ENCODE data around the gene PSMD10. TPM values are rescaled to one million over a fixed set of nuclear protein-coding genes. Genes with fewer than 3 reads are reported as not detected.

The PSMD10 gene
- total RNA-seq, 2 experiments from 2014 or later = 29.8 to 43.9 TPM

DNA sequence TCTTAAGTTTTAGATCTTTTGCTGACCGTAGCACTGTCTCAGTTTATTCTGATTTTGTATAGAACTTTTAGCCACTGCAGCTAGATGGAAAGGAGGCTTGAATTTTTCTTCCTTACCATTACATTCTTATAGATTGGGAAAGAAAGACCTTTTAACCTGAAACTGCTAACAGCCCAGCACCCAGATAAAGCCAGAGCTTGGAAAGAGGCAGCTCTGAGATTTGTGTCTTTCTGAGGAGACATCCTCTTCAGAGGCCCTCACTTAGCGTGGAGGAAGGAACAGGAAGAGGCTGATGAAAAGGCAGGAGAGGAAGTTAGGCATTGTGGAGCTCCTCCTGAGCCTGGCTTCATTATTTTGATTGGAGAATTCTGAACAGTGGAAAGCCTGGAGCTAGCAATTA, 35.3 kb upstream of the PSMD10 start:
- Histone ChIP-seq H3K79me2 (ENCODE audit: insufficient read depth, low read depth, low read length) (no peaks in the 10 kb centered on the region), H3K27ac (ENCODE audit: low read depth, low read length, poor library complexity, severe bottlenecking) (no peak overlapping the region), H4K20me1 (ENCODE audit: insufficient read depth, low read length) (no peaks in the 10 kb centered on the region), H3K4me2 (ENCODE audit: low read length) (no peak overlapping the region), H3K9me3 (ENCODE audit: low read length) (no peaks in the 10 kb centered on the region), H3K4me1 (ENCODE audit: insufficient read depth, low read length, poor library complexity, severe bottlenecking) (no peaks in the 10 kb centered on the region), H3K36me3 (ENCODE audit: insufficient read depth, low read length) (peaks cover 7% of the 10 kb centered on the region), H3K9me2 (ENCODE audit: insufficient read depth, low read length) (no peaks in the 10 kb centered on the region), H2AFZ (ENCODE audit: low read length) (no peak overlapping the region), H3K4me3 (ENCODE audit: low read depth, low read length, poor library complexity, severe bottlenecking) (no peak overlapping the region)
- no TSS peak for BruUV-seq (replicated peaks)
- no peak for DNase-seq (ENCODE audit: low spot score)
- intact Hi-C loops (cut with micrococcal nuclease; ENCODE audit: unreplicated experiment) = no loop called here
- ChIA-PET CTCF (ENCODE audit: unreplicated experiment) (no interaction called here), POLR2A (no interaction called here)
- TF ChIP-seq, protein P1, sequence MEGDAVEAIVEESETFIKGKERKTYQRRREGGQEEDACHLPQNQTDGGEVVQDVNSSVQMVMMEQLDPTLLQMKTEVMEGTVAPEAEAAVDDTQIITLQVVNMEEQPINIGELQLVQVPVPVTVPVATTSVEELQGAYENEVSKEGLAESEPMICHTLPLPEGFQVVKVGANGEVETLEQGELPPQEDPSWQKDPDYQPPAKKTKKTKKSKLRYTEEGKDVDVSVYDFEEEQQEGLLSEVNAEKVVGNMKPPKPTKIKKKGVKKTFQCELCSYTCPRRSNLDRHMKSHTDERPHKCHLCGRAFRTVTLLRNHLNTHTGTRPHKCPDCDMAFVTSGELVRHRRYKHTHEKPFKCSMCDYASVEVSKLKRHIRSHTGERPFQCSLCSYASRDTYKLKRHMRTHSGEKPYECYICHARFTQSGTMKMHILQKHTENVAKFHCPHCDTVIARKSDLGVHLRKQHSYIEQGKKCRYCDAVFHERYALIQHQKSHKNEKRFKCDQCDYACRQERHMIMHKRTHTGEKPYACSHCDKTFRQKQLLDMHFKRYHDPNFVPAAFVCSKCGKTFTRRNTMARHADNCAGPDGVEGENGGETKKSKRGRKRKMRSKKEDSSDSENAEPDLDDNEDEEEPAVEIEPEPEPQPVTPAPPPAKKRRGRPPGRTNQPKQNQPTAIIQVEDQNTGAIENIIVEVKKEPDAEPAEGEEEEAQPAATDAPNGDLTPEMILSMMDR (conservative IDR thresholded peaks at IDR 0.05; ENCODE audit: low read length) = no peak
- no peak for TF ChIP-seq EZH2phosphoT487 (IDR thresholded peaks at IDR 0.05; ENCODE audit: borderline replicate concordance, low read depth, low read length)

DNA sequence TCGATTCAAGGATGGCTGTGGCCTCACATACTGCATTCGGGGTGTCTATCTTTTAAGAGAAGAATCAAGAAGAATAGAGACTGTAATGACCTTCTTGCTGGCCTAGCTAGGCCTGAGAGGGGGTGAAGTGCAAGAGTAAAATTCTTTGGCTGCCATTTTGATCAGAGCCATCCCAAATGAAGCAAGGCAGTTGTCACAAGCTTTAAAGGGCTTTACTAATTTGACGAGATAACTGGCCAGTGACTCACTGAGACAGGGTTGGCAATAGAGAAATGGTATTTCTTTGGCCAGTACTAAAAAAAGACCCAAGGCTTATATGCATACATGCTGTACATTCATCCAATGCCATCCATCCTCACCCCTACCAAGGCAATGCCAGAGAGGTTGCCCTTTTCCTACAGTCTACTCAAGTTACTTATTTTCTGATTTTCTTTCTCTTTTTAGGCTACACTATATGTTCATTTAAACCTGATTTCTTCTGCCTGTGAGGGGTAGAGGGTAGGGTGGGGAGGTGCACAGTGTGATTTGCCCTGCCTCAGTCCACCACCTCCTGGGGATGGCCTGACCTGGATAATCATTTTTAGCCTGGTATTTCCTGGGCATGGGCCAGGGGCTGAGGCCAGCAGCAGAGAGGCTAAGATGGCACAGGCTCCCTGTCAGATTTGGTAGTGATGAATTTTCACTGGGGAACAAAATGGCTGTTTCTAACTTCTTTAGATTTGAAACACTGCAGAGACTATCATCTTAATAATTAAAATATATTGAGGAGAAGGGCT, 32.4 kb upstream of the PSMD10 start:
- TF ChIP-seq, protein P1 (conservative IDR thresholded peaks at IDR 0.05; ENCODE audit: low read length) = no peak
- no peak for TF ChIP-seq EZH2phosphoT487 (IDR thresholded peaks at IDR 0.05; ENCODE audit: borderline replicate concordance, low read depth, low read length)
- no peak overlapping the region for H2AFZ ChIP-seq (ENCODE audit: low read length)
- no peak overlapping the region for H3K4me2 ChIP-seq (ENCODE audit: low read length)
- ChIA-PET POLR2A (no interaction called here), CTCF (ENCODE audit: unreplicated experiment) (no interaction called here)
- no peaks in the 10 kb centered on the region for H3K79me2 ChIP-seq (ENCODE audit: insufficient read depth, low read depth, low read length)
- no peaks in the 10 kb centered on the region for H3K9me2 ChIP-seq (ENCODE audit: insufficient read depth, low read length)
- intact Hi-C loops (cut with micrococcal nuclease; ENCODE audit: unreplicated experiment) = no loop called here
- no peaks in the 10 kb centered on the region for H3K9me3 ChIP-seq (ENCODE audit: low read length)
- no peak overlapping the region for H3K4me3 ChIP-seq (ENCODE audit: low read depth, low read length, poor library complexity, severe bottlenecking)
- H4K20me1 ChIP-seq (ENCODE audit: insufficient read depth, low read length) = no peaks in the 10 kb centered on the region
- H3K4me1 ChIP-seq (ENCODE audit: insufficient read depth, low read length, poor library complexity, severe bottlenecking) = no peaks in the 10 kb centered on the region
- no peak for DNase-seq (ENCODE audit: low spot score)
- BruUV-seq (replicated peaks) = no TSS peak
- H3K27ac ChIP-seq (ENCODE audit: low read depth, low read length, poor library complexity, severe bottlenecking) = no peak overlapping the region
- peaks cover 7% of the 10 kb centered on the region for H3K36me3 ChIP-seq (ENCODE audit: insufficient read depth, low read length)

DNA sequence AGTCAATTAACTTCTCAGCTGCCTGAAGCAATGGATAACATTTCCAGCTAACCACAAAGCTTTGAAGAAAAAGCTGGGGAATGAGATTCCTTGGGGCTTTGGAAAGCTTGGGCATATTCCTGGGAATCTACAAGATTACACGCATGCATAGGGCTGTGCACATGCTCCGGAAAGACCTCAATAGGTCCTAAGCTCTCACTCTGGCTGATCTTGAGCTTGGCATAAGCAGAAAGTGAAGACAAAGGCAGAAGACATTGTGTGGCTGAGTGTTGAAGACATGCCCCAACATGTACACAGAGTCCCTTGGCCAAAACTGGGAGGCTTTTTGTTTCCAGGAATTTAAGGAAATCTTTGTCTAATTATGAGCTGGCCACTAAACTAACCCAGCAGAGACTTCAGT, 31.4 kb upstream of the PSMD10 start:
- Histone ChIP-seq H4K20me1 (ENCODE audit: insufficient read depth, low read length) (no peaks in the 10 kb centered on the region), H3K36me3 (ENCODE audit: insufficient read depth, low read length) (peaks cover 7% of the 10 kb centered on the region), H2AFZ (ENCODE audit: low read length) (no peak overlapping the region), H3K4me3 (ENCODE audit: low read depth, low read length, poor library complexity, severe bottlenecking) (no peak overlapping the region), H3K9me2 (ENCODE audit: insufficient read depth, low read length) (no peaks in the 10 kb centered on the region), H3K79me2 (ENCODE audit: insufficient read depth, low read depth, low read length) (no peaks in the 10 kb centered on the region), H3K27ac (ENCODE audit: low read depth, low read length, poor library complexity, severe bottlenecking) (no peak overlapping the region), H3K4me1 (ENCODE audit: insufficient read depth, low read length, poor library complexity, severe bottlenecking) (no peaks in the 10 kb centered on the region), H3K4me2 (ENCODE audit: low read length) (no peak overlapping the region), H3K9me3 (ENCODE audit: low read length) (no peaks in the 10 kb centered on the region)
- TF ChIP-seq, protein P1 (conservative IDR thresholded peaks at IDR 0.05; ENCODE audit: low read length) = no peak
- no peak for TF ChIP-seq EZH2phosphoT487 (IDR thresholded peaks at IDR 0.05; ENCODE audit: borderline replicate concordance, low read depth, low read length)
- ChIA-PET CTCF (ENCODE audit: unreplicated experiment) (no interaction called here), POLR2A (interaction anchor here (0.9 kb wide), 1 partner anchor 14 kb away, joined by 3 read pairs; no protein-coding TSS in a partner anchor)
- BruUV-seq (replicated peaks) = no TSS peak
- intact Hi-C loops (cut with micrococcal nuclease; ENCODE audit: unreplicated experiment) = no loop called here
- DNase-seq (ENCODE audit: low spot score) = no peak
